PFSK-1 (cell line): ENCODE data around the gene OR2A14.

ENCODE experiments used
- FOXP2 ChIP-seq: optimal IDR thresholded peaks from 2 replicates; pipeline ENCODE3; 2011; ENCODE audit warnings: borderline replicate concordance, control low read depth, inconsistent platforms; ENCODE audit not compliant: insufficient read depth; ENCODE audit errors: extremely low read length, extremely low read depth
- POLR2AphosphoS5 ChIP-seq: IDR thresholded peaks from 2 replicates; pipeline ENCODE4 v1.6.1; 2012; ENCODE audit warnings: low read depth, mild to moderate bottlenecking, control low read depth, low read length, moderate library complexity
- SIN3A ChIP-seq: IDR thresholded peaks from 2 replicates; pipeline ENCODE4 v1.6.1; 2012; ENCODE audit warnings: mild to moderate bottlenecking, low read length, moderate library complexity, borderline replicate concordance; ENCODE audit not compliant: insufficient read depth
- TAF1 ChIP-seq: IDR thresholded peaks from 2 replicates; pipeline ENCODE4 v1.6.1; 2012; ENCODE audit warnings: low read length, control low read depth, borderline replicate concordance; ENCODE audit not compliant: insufficient read depth
- TF ChIP-seq, protein P1 (sequence below), 2 experiments: IDR thresholded peaks; 2 replicates each; pipeline versions ENCODE4 v1.6.1 to v1.8.0; 2011 to 2012; ENCODE audit warnings: low read depth in 2 of 2, low read length in 2 of 2, control low read depth in 1 of 2, inconsistent platforms in 1 of 2, mild to moderate bottlenecking in 1 of 2, moderate library complexity in 1 of 2; ENCODE audit not compliant: insufficient read depth in 1 of 2

Gene OR2A14

DNA sequence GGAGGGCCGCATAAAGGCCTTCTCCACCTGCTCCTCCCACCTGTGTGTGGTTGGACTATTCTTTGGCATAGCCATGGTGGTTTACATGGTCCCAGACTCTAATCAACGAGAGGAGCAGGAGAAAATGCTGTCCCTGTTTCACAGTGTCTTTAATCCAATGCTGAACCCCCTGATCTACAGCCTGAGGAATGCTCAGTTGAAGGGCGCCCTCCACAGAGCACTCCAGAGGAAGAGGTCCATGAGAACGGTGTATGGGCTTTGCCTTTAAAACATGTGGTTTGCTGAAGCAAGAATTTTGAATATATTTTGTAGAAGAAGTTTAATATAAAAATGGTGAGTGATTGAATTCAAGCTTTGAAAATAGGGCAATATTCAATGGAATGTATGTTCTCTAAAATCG, 12.7 kb upstream of the OR2A14 start:
- TF ChIP-seq SIN3A (no peak), TAF1 (no peak), POLR2AphosphoS5 (no peak), FOXP2 (no peak)
- TF ChIP-seq, protein P1, sequence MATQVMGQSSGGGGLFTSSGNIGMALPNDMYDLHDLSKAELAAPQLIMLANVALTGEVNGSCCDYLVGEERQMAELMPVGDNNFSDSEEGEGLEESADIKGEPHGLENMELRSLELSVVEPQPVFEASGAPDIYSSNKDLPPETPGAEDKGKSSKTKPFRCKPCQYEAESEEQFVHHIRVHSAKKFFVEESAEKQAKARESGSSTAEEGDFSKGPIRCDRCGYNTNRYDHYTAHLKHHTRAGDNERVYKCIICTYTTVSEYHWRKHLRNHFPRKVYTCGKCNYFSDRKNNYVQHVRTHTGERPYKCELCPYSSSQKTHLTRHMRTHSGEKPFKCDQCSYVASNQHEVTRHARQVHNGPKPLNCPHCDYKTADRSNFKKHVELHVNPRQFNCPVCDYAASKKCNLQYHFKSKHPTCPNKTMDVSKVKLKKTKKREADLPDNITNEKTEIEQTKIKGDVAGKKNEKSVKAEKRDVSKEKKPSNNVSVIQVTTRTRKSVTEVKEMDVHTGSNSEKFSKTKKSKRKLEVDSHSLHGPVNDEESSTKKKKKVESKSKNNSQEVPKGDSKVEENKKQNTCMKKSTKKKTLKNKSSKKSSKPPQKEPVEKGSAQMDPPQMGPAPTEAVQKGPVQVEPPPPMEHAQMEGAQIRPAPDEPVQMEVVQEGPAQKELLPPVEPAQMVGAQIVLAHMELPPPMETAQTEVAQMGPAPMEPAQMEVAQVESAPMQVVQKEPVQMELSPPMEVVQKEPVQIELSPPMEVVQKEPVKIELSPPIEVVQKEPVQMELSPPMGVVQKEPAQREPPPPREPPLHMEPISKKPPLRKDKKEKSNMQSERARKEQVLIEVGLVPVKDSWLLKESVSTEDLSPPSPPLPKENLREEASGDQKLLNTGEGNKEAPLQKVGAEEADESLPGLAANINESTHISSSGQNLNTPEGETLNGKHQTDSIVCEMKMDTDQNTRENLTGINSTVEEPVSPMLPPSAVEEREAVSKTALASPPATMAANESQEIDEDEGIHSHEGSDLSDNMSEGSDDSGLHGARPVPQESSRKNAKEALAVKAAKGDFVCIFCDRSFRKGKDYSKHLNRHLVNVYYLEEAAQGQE (IDR thresholded peaks at IDR 0.05; ENCODE audit: insufficient read depth in 1 of 2, low read depth in 2 of 2, low read length in 2 of 2) = no peak

DNA sequence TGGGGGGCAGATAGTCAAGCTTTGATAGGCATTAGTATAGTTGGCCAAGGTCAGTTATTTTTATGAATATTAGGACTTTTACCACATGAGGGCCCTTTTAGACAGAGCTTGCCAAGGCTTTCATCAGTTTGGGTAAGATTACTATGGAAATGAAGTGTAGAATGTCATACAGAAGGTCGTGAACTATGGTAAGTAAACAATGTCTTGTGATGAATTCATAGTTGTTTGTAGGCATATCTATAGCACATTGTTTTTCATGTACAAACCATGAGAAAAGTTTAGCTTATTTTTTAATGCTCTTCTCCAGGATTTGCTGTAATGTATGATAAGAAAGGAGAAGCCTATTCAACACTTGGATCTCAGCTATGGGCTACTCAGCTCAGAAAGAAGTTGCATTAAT, 9.3 kb upstream of the OR2A14 start:
- TF ChIP-seq TAF1 = no peak
- TF ChIP-seq SIN3A = no peak
- TF ChIP-seq, protein P1 (IDR thresholded peaks at IDR 0.05; ENCODE audit: insufficient read depth in 1 of 2, low read depth in 2 of 2, low read length in 2 of 2) = no peak
- TF ChIP-seq FOXP2 = no peak
- no peak for TF ChIP-seq POLR2AphosphoS5

DNA sequence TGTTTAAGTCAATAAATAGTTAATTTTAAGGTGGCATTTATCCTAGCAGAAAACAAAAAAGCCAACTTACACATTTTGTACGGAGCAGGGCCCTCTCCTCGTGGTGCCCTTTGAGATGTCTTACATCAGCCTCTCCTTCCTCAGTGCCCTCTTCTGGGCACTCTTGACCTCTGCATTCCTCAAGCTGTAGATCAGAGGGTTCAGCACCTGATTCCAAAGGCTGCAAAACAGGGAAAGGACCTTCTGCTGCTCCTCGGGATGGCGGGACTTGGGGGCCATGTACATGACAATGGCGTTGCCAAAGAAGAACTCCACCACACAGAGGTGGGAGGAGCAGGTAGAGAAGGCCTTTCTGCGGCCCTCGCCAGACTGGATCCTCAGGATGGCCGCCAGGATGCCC, 4.6 kb upstream of the OR2A14 start:
- TF ChIP-seq TAF1 = no peak
- no peak for TF ChIP-seq FOXP2
- no peak for TF ChIP-seq SIN3A
- no peak for TF ChIP-seq POLR2AphosphoS5
- TF ChIP-seq, protein P1 (IDR thresholded peaks at IDR 0.05; ENCODE audit: insufficient read depth in 1 of 2, low read depth in 2 of 2, low read length in 2 of 2) = no peak

DNA sequence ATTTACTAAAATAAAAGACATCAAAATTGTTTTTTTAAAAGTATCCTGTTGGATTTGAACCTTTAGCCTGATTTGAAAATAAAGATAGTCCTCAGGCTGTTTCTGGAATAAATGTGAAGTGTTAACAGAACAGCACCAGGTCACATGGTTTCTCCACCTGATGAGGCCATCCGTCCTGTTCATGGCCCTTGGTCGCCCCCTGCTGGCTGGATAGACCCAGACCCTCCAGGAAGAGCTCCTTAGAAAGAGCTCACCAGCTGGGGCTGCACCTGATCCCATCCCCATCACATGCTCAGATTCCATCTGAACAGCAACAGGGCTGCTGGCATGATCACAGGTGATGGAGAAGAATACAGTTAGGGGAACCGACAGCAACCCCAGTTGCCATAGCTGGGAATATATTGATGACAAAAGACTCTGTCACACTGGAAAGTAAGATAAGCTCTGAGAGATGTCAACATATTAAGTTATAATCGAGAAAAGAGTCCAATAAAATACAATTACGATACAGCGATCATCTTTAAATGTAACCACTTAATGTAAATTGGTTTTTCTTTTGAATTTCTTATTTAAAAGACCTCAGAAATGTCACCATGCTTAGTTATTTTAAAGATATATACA, 4.8 kb downstream of the OR2A14 start:
- TF ChIP-seq TAF1 (no peak), POLR2AphosphoS5 (no peak), SIN3A (no peak), FOXP2 (no peak)
- TF ChIP-seq, protein P1 (IDR thresholded peaks at IDR 0.05; ENCODE audit: insufficient read depth in 1 of 2, low read depth in 2 of 2, low read length in 2 of 2) = no peak

DNA sequence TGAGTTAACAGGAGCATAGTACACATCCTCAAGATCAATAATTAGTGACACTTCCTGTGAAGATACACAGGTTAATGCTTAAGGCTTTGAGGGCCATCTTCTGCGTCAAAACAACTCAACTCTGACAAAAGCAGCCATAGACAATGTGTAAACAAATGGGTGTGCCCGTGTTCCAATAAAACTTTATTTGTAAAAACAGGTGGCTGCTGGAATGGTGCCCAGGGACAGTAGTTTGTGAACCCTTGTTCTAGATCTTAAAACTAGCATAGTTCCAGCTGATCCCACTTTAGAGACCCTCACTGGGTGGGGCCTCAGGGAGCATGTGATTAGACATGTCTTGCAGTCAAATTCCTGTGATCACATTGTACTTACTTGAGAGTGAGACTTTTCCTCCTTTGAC, 7.8 kb downstream of the OR2A14 start:
- TF ChIP-seq SIN3A (no peak), TAF1 (no peak), FOXP2 (no peak), POLR2AphosphoS5 (no peak)
- TF ChIP-seq, protein P1 (IDR thresholded peaks at IDR 0.05; ENCODE audit: insufficient read depth in 1 of 2, low read depth in 2 of 2, low read length in 2 of 2) = no peak
